HFFc6 (cell line): Measurements from ENCODE around the gene ISYNA1. TPM values are rescaled to one million over a fixed set of nuclear protein-coding genes. Genes with fewer than 3 reads are reported as not detected.

Source experiments
- DNase-seq: peaks from one replicate; pipeline ENCODE4 v3.0.0-alpha.2; 2018
- H3K27ac Mint-ChIP-seq: 2 replicates; pipeline ENCODE4 v1.8.0; 2020; ENCODE audit warnings: mild to moderate bottlenecking, mixed read lengths
- H3K27me3 Mint-ChIP-seq: 2 replicates; pipeline ENCODE4 v1.8.0; 2021; ENCODE audit warnings: mild to moderate bottlenecking, moderate library complexity, mixed read lengths; ENCODE audit not compliant: insufficient read depth
- H3K36me3 Mint-ChIP-seq: 2 replicates; pipeline ENCODE4 v1.8.0; 2021; ENCODE audit warnings: low read depth, mixed read lengths
- H3K4me1 Mint-ChIP-seq: 2 replicates; pipeline ENCODE4 v1.8.0; 2020; ENCODE audit warnings: low read depth, mixed read lengths
- H3K4me3 Mint-ChIP-seq: 2 replicates; pipeline ENCODE4 v1.8.0; 2020; ENCODE audit warnings: mild to moderate bottlenecking, moderate library complexity, mixed read lengths
- H3K9me3 Mint-ChIP-seq: 2 replicates; pipeline ENCODE4 v1.8.0; 2020; ENCODE audit warnings: mild to moderate bottlenecking, mixed read lengths
- CTCF ChIP-seq: fragments of 200-600 bp; sonication (generic); IDR thresholded peaks from 2 replicates; pipeline ENCODE4 v1.5.0; 2021; ENCODE audit warnings: antibody characterized with exemption, mild to moderate bottlenecking
- total RNA-seq, 6 experiments: library from RNA; stranded (reverse); fragmentation: NEBNext Ultra II Directional; extraction: Animal tissue kit (Norgen Biotek cat#: 25700); gene quantifications; 2 replicates in 1 of 6; 3 replicates in 5 of 6; pipeline ENCODE4 v1.2.3, GENCODE V29; 2021

ISYNA1 gene
- total RNA-seq, 6 experiments from 2014 or later = 2.3 to 3.7 (median 3.2) TPM

- DNase-seq = no peak
- H3K27me3 Mint-ChIP-seq = peaks cover 16% of the 10 kb centered on the region
- peaks cover 14% of the 10 kb centered on the region for H3K36me3 Mint-ChIP-seq
- H3K4me1 Mint-ChIP-seq = peaks cover 10% of the 10 kb centered on the region
- H3K27ac Mint-ChIP-seq = no peak overlapping the region
- H3K4me3 Mint-ChIP-seq = no peak overlapping the region
- no peak for TF ChIP-seq CTCF
- H3K9me3 Mint-ChIP-seq = peaks cover 8% of the 10 kb centered on the region
These were observed 6.4 kb downstream of the ISYNA1 start for GRCh38 chr19:18431351-18432197.

- Mint-ChIP-seq H3K4me3 (no peak overlapping the region; the same call in 1 of the 2 replicates), H3K36me3 (peaks cover 6% of the 10 kb centered on the region; the same call in 1 of the 2 replicates)
- no peak for DNase-seq
These were observed 7.4 kb downstream of the ISYNA1 start for GRCh38 chr19:18430417-18431144.

GRCh38 chr19:18429717-18430416 is 8.1 kb downstream of the ISYNA1 start:
- H3K27me3 Mint-ChIP-seq = peaks cover 8% of the 10 kb centered on the region

More at GRCh38 chr19:18430417-18431144, 7.4 kb downstream of the ISYNA1 start:
- peak overlapping the region; percentile 73 for H3K27ac Mint-ChIP-seq
- peaks cover 11% of the 10 kb centered on the region for H3K27me3 Mint-ChIP-seq
- TF ChIP-seq CTCF = no peak
- H3K4me1 Mint-ChIP-seq = peaks cover 15% of the 10 kb centered on the region
- H3K9me3 Mint-ChIP-seq = no peaks in the 10 kb centered on the region

GRCh38 chr19:18428787-18429674 is 8.9 kb downstream of the ISYNA1 start:
- peaks cover 4% of the 10 kb centered on the region for H3K27me3 Mint-ChIP-seq
- peak overlapping the region; percentile 68 for H3K27ac Mint-ChIP-seq
- peaks cover 23% of the 10 kb centered on the region for H3K4me1 Mint-ChIP-seq
- no peaks in the 10 kb centered on the region for H3K36me3 Mint-ChIP-seq
- H3K4me3 Mint-ChIP-seq = no peak overlapping the region; the same call in 1 of the 2 replicates
- DNase-seq = peak; percentile 75
- peak; percentile 42 for TF ChIP-seq CTCF
- H3K9me3 Mint-ChIP-seq = no peaks in the 10 kb centered on the region

More at GRCh38 chr19:18429717-18430416, 8.1 kb downstream of the ISYNA1 start:
- Mint-ChIP-seq H3K4me1 (peaks cover 21% of the 10 kb centered on the region), H3K27ac (peak overlapping the region; percentile 75), H3K4me3 (peak overlapping the region; percentile 39; the same call in 1 of the 2 replicates), H3K36me3 (peaks cover 6% of the 10 kb centered on the region; the same call in 1 of the 2 replicates), H3K9me3 (no peaks in the 10 kb centered on the region)
- no peak for DNase-seq
- TF ChIP-seq CTCF = no peak
